Liver (tissue), 9 donors: Measurements from ENCODE around the gene MAPK8. TPM values are rescaled to one million over a fixed set of nuclear protein-coding genes. Genes with fewer than 3 reads are reported as not detected.
A peak's percentile ranks its signal among the peaks of the same experiment; 100 is the strongest.

ENCODE experiments used
- DNase-seq: peaks from one replicate; pipeline ENCODE4 v3.0.0-alpha.2; 2017; ENCODE audit warnings: low spot score
- H3K27ac ChIP-seq, 2 donors: one replicate each; pipeline ENCODE4 v1.7.0; 2013; ENCODE audit warnings: inconsistent platforms in 2 of 2, low read length in 2 of 2, control low read depth in 1 of 2, low read depth in 1 of 2, mild to moderate bottlenecking in 1 of 2
- H3K27me3 ChIP-seq, 4 donors: one replicate each; pipeline versions ENCODE4 v1.6.1 to v1.7.0; 2013; ENCODE audit warnings: low read length in 3 of 4, inconsistent platforms in 1 of 4, mild to moderate bottlenecking in 1 of 4, moderate library complexity in 1 of 4; ENCODE audit not compliant: control insufficient read depth in 4 of 4, insufficient read depth in 4 of 4
- H3K36me3 ChIP-seq, 4 donors: one replicate each; pipeline versions ENCODE4 v1.6.1 to v1.7.0; 2013; ENCODE audit warnings: low read length in 3 of 4, mild to moderate bottlenecking in 3 of 4, low read depth in 1 of 4, moderate library complexity in 1 of 4; ENCODE audit not compliant: control insufficient read depth in 4 of 4, insufficient read depth in 3 of 4
- H3K4me1 ChIP-seq, 4 donors: one replicate each; pipeline versions ENCODE4 v1.6.1 to v1.7.0; 2013; ENCODE audit warnings: low read length in 3 of 4, mild to moderate bottlenecking in 3 of 4, moderate library complexity in 1 of 4; ENCODE audit not compliant: control insufficient read depth in 4 of 4, insufficient read depth in 4 of 4
- H3K4me3 ChIP-seq, 3 donors: one replicate each; pipeline versions ENCODE4 v1.6.1 to v1.7.0; 2013; ENCODE audit warnings: low read length in 3 of 3, control low read depth in 1 of 3, low read depth in 1 of 3, mild to moderate bottlenecking in 1 of 3
- H3K9ac ChIP-seq, 2 donors: one replicate each; pipeline ENCODE4 v1.7.0; 2013; ENCODE audit warnings: low read length in 2 of 2, mild to moderate bottlenecking in 2 of 2, moderate library complexity in 2 of 2, control low read depth in 1 of 2, low read depth in 1 of 2
- H3K9me3 ChIP-seq, 4 donors: one replicate each; pipeline versions ENCODE4 v1.6.1 to v1.7.0; 2013; ENCODE audit warnings: low read length in 3 of 4; ENCODE audit not compliant: control insufficient read depth in 4 of 4
- CTCF ChIP-seq: fragments of 150-350 bp; IDR thresholded peaks from 2 replicates; pipeline ENCODE4 v1.5.1; 2017; ENCODE audit warnings: improper control_type of control experiment, low read depth, low read length; ENCODE audit not compliant: missing input control
- EGR1 ChIP-seq, 2 donors: IDR thresholded peaks; 2 replicates each; pipeline ENCODE4 v1.6.1; 2016 to 2018; ENCODE audit warnings: antibody characterized with exemption in 2 of 2, low read depth in 2 of 2
- FOXA1 ChIP-seq: IDR thresholded peaks from 2 replicates; pipeline ENCODE4 v1.6.1; 2016; ENCODE audit warnings: antibody characterized with exemption
- FOXA2 ChIP-seq: IDR thresholded peaks from 2 replicates; pipeline ENCODE4 v1.6.1; 2016; ENCODE audit warnings: antibody characterized with exemption
- HNF4A ChIP-seq, 2 donors: conservative IDR thresholded peaks; 2 replicates each; pipeline ENCODE4 v1.6.1; 2016; ENCODE audit warnings: antibody characterized with exemption in 2 of 2, mild to moderate bottlenecking in 2 of 2
- JUND ChIP-seq, 2 donors: IDR thresholded peaks; 2 replicates each; pipeline ENCODE4 v1.6.1; 2016; ENCODE audit warnings: antibody characterized with exemption in 2 of 2
- MAX ChIP-seq: IDR thresholded peaks from 2 replicates; pipeline ENCODE4 v1.6.1; 2016; ENCODE audit warnings: antibody characterized with exemption
- NR2F2 ChIP-seq: IDR thresholded peaks from 2 replicates; pipeline ENCODE4 v1.6.1; 2016; ENCODE audit warnings: antibody characterized with exemption
- RAD21 ChIP-seq, 2 donors: IDR thresholded peaks; 2 replicates each; pipeline ENCODE4 v1.6.1; 2016; ENCODE audit warnings: antibody characterized with exemption in 2 of 2, mild to moderate bottlenecking in 2 of 2
- SP1 ChIP-seq: IDR thresholded peaks from 2 replicates; pipeline ENCODE4 v1.6.1; 2018; ENCODE audit warnings: antibody characterized with exemption, mild to moderate bottlenecking
- TAF1 ChIP-seq: conservative IDR thresholded peaks from 2 replicates; pipeline ENCODE4 v1.6.1; 2016; ENCODE audit warnings: antibody characterized with exemption, mild to moderate bottlenecking
- YY1 ChIP-seq: IDR thresholded peaks from 2 replicates; pipeline ENCODE4 v1.6.1; 2016; ENCODE audit warnings: antibody characterized with exemption, mild to moderate bottlenecking
- WGBS: extraction: QIAGEN DNeasy Blood & Tissue Kit; methylation state at CpG from one replicate; pipeline ENCODE4 v1.1.7; 2013; 5-methylcytosine and 5-hydroxymethylcytosine counted together
- polyA plus RNA-seq, 2 donors: library from polyadenylated mRNA; stranded (reverse) in 1 of 2; unstranded in 1 of 2; fragments of 200-250 nt in 1 of 2; fragments of >200 nt in 1 of 2; fragmentation: Nextera tagmentation in 1 of 2; extraction: Ambion mirVana in 1 of 2; gene quantifications; one replicate each; pipeline versions ENCODE4 v1.2.1 to v1.2.3, GENCODE V29; 2013 to 2015
- total RNA-seq, 2 donors: library from RNA; depleted of rRNA; stranded (reverse); fragments of >200 nt; gene quantifications; one replicate each; pipeline ENCODE4 v1.2.3, GENCODE V29; 2014
- TF ChIP-seq, protein P1 (sequence below): IDR thresholded peaks from 2 replicates; pipeline ENCODE4 v1.6.1; 2016; ENCODE audit warnings: antibody characterized with exemption
- donor health status: healthy.
- donor health status: healthy.
- donor health status: healthy.
- donor health status: healthy.
- donor health status: healthy.

Gene MAPK8
- total and polyA plus RNA-seq, 4 donors, result 14.9 to 51.6 (median 24.8) TPM

DNA sequence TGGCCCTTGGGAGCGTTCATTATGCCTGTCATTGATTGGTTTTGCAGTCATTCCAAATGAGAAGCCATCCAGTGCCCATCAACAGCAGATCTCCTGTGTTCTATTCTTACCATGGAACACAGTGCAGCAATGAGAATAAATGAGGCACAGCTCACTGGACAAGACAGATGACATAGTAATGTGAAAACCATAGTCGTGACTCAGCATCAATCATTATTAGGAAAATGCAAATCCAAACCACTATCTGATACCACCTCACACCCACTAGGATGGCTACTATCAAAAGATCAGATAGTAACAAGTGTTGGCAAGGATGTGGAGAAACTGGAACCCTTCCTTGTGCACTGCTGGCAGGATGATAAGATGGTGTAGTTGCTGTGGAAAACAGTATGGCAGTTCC is 153.7 kb downstream of the MAPK8 start:
- H3K36me3 ChIP-seq, result no peaks in the 10 kb centered on the region
- no peak overlapping the region for H3K4me3 ChIP-seq
- no peak overlapping the region for H3K9ac ChIP-seq
- H3K27me3 ChIP-seq, result no peaks in the 10 kb centered on the region
- TF ChIP-seq FOXA1, result no peak
- no peak for TF ChIP-seq YY1
- no peak for TF ChIP-seq HNF4A (conservative IDR thresholded peaks at IDR 0.05)
- H3K27ac ChIP-seq, result no peak overlapping the region
- 95% methylated on average over 2 of the region's 2 CpGs for WGBS
- no peak for DNase-seq
- no peaks in the 10 kb centered on the region for H3K9me3 ChIP-seq
- H3K4me1 ChIP-seq, result peaks cover 0 to 3% (median 0%) of the 10 kb centered on the region in 4 donors

DNA sequence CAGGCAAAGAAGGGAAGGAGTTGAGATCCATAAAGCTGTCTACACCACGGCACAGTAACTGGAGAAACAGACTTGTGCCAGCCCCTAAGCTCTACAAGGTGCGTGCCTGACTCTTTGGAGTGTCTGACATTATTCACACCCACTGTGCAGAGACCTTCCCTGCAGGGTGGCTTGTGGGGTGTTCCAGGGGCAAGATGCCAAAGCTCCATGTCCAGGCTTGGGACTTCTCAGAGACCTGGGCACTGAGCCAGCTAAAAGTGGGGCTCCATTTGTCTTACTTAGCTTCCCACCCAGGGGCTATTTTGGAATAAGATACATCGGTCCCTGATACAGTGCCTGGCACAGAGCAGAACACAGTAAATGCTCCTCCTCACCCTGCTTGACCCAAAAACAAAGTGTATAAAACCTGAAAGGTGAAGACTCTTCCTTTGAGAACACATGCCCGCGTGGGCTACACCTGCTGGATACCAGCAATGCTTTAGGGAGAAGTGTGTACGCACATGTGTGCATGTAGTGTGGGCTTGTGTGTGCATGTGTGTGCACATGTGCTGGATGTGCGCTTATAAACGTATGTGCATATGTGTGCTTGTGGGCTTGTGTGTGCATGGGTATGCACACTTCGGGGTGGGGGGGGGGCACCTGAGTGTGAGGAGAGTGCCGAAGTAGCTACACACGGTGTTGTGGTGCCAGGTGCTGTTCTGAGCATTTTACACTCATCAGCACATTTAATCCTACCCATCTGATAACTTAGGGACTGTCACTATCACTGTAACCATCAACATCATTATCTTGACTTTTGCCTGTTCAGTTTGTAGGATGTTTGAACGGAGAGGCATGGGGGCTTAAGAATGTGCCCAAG is 155.4 kb downstream of the MAPK8 start:
- no peak overlapping the region for H3K9ac ChIP-seq

GRCh38 chr10:48462482-48463020 is 156.1 kb downstream of the MAPK8 start:
- no peak overlapping the region for H3K4me3 ChIP-seq
- peaks cover 0 to 3% (median 0%) of the 10 kb centered on the region in 4 donors for H3K27me3 ChIP-seq
- peaks cover 0 to 3% (median 2%) of the 10 kb centered on the region in 4 donors for H3K4me1 ChIP-seq
- peak; percentile 28 for DNase-seq
- 87% methylated on average over 5 of the region's 5 CpGs for WGBS
- no peak overlapping the region for H3K9ac ChIP-seq
- H3K27ac ChIP-seq, result no peak overlapping the region
- no peaks in the 10 kb centered on the region for H3K36me3 ChIP-seq
- no peaks in the 10 kb centered on the region for H3K9me3 ChIP-seq
- TF ChIP-seq MAX, result no peak
- TF ChIP-seq JUND (IDR thresholded peaks at IDR 0.05), result no peak
- no peak for TF ChIP-seq HNF4A (conservative IDR thresholded peaks at IDR 0.05)
- TF ChIP-seq TAF1, result no peak
- no peak for TF ChIP-seq FOXA1
- no peak for TF ChIP-seq RAD21 (IDR thresholded peaks at IDR 0.05)

More for the DNA sequence above, 155.4 kb downstream of the MAPK8 start:
- Histone ChIP-seq H3K27ac (no peak overlapping the region), H3K27me3 (peaks cover 0 to 3% (median 0%) of the 10 kb centered on the region in 4 donors), H3K4me3 (no peak overlapping the region), H3K36me3 (no peaks in the 10 kb centered on the region), H3K4me1 (peaks cover 0 to 3% (median 2%) of the 10 kb centered on the region in 4 donors), H3K9me3 (no peaks in the 10 kb centered on the region)
- TF ChIP-seq CTCF (no peak), EGR1 (IDR thresholded peaks at IDR 0.05; ENCODE audit: low read depth in 2 of 2) (no peak), YY1 (no peak), MAX (no peak), FOXA2 (no peak), NR2F2 (no peak), SP1 (no peak), HNF4A (conservative IDR thresholded peaks at IDR 0.05) (no peak)
- TF ChIP-seq, protein P1, sequence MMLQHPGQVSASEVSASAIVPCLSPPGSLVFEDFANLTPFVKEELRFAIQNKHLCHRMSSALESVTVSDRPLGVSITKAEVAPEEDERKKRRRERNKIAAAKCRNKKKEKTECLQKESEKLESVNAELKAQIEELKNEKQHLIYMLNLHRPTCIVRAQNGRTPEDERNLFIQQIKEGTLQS, result no peak
- peak; percentile 23 for DNase-seq
- 93% methylated on average over 12 of the region's 12 CpGs for WGBS
